Thyroid gland (tissue), 4 donors: Measurements from ENCODE around the gene TLE4. TPM values are rescaled to one million over a fixed set of nuclear protein-coding genes. Genes with fewer than 3 reads are reported as not detected.
A peak's percentile ranks its signal among the peaks of the same experiment; 100 is the strongest.

Experiments
- DNase-seq, 2 donors: peaks; one replicate each; pipeline ENCODE4 v3.0.0-alpha.2; 2019
- H3K27ac ChIP-seq, 3 donors: fragments of 200-600 bp; sonication (generic); 1 replicate in 2 of 3; 2 replicates in 1 of 3; pipeline ENCODE4 v1.5.1; 2016 to 2019; ENCODE audit warnings: mild to moderate bottlenecking in 1 of 3, moderate library complexity in 1 of 3
- H3K27me3 ChIP-seq: fragments of 200-600 bp; sonication (generic); one replicate; pipeline ENCODE4 v1.5.1; 2019
- H3K36me3 ChIP-seq, 2 donors: fragments of 200-600 bp; sonication (generic); one replicate each; pipeline ENCODE4 v1.5.1; 2016 to 2019
- H3K4me1 ChIP-seq, 2 donors: fragments of 200-600 bp; sonication (generic); one replicate each; pipeline ENCODE4 v1.5.1; 2017 to 2019
- H3K4me3 ChIP-seq, 3 donors: fragments of 200-600 bp; sonication (generic); replicated peaks in 1 of 3; 1 replicate in 2 of 3; 2 replicates in 1 of 3; pipeline ENCODE4 v1.5.1; 2016; ENCODE audit warnings: mild to moderate bottlenecking in 1 of 3
- H3K9me3 ChIP-seq: fragments of 200-600 bp; sonication (generic); one replicate; pipeline ENCODE4 v1.5.1; 2017
- CTCF ChIP-seq, 6 experiments: fragments of 200-600 bp in 3 of 6; fragments of 450-650 bp in 3 of 6; sonication (generic) in 3 of 6; IDR thresholded peaks; one replicate each; pipeline ENCODE4 v1.5.1; 2016 to 2019; ENCODE audit warnings: antibody characterized with exemption in 6 of 6, mild to moderate bottlenecking in 2 of 6, inconsistent platforms in 1 of 6, moderate library complexity in 1 of 6
- POLR2A ChIP-seq, 2 donors: fragments of 450-650 bp; IDR thresholded peaks; one replicate each; pipeline ENCODE4 v1.6.1; 2017; ENCODE audit warnings: antibody characterized with exemption in 2 of 2, mild to moderate bottlenecking in 2 of 2, moderate library complexity in 1 of 2
- WGBS, 2 donors: methylation state at CpG; one replicate each; pipeline ENCODE4 v1.1.5; 2017; 5-methylcytosine and 5-hydroxymethylcytosine counted together
- intact Hi-C: fragments of 100-400 bp; cut with DNase I; formaldehyde crosslinking; loops from one replicate; pipeline ENCODE4 v1.15.1; 2023
- total RNA-seq, 4 donors: library from RNA; depleted of rRNA; stranded (reverse); fragments of >200 nt; gene quantifications; one replicate each; pipeline ENCODE4 v1.2.3, GENCODE V29; 2016

Gene TLE4
- total RNA-seq, 4 donors from 2014 or later = 40.3 to 64.2 (median 52.8) TPM

GRCh38 chr9:79763671-79764285 lies 192.0 kb downstream of the TLE4 start:
- H3K36me3 ChIP-seq = no peaks in the 10 kb centered on the region
- no peak overlapping the region for H3K4me3 ChIP-seq
- DNase-seq = peak; percentile 73 to 76
- peaks cover 8 to 13% of the 10 kb centered on the region in 2 donors for H3K4me1 ChIP-seq
- no peaks in the 10 kb centered on the region for H3K9me3 ChIP-seq
- WGBS, 2 donors = 45 to 57% methylated on average over 6 of the region's 6 CpGs
- intact Hi-C loops = no loop called here
- no peak overlapping the region for H3K27ac ChIP-seq
- H3K27me3 ChIP-seq = no peaks in the 10 kb centered on the region
- no peak for TF ChIP-seq CTCF (IDR thresholded peaks at IDR 0.05)
- no peak for TF ChIP-seq POLR2A (IDR thresholded peaks at IDR 0.05)

GRCh38 chr9:79764374-79764773 lies 192.6 kb downstream of the TLE4 start:
- peak; percentile 79 for DNase-seq
- H3K36me3 ChIP-seq = no peaks in the 10 kb centered on the region
- whole genome bisulfite sequencing, 2 donors = 10 to 23% methylated on average over 3 of the region's 3 CpGs
- H3K9me3 ChIP-seq = no peaks in the 10 kb centered on the region
- TF ChIP-seq POLR2A (IDR thresholded peaks at IDR 0.05) (no peak), CTCF (IDR thresholded peaks at IDR 0.05) (no peak)
- no peak overlapping the region for H3K4me3 ChIP-seq
- no peaks in the 10 kb centered on the region for H3K27me3 ChIP-seq
- H3K4me1 ChIP-seq = peaks cover 8 to 13% of the 10 kb centered on the region in 2 donors
- H3K27ac ChIP-seq = peak overlapping the region in 1 of 3 donors; percentile 43
- intact Hi-C loops = no loop called here

- no peak for TF ChIP-seq CTCF (IDR thresholded peaks at IDR 0.05)
- no peak for TF ChIP-seq POLR2A (IDR thresholded peaks at IDR 0.05)
- Histone ChIP-seq H3K27me3 (no peaks in the 10 kb centered on the region), H3K36me3 (no peaks in the 10 kb centered on the region), H3K27ac (no peak overlapping the region), H3K9me3 (no peaks in the 10 kb centered on the region), H3K4me1 (peaks cover 8 to 13% of the 10 kb centered on the region in 2 donors), H3K4me3 (no peak overlapping the region)
- intact Hi-C loops = no loop called here
- DNase-seq = no peak
- WGBS, 2 donors = 92% methylated on average over 6 of the region's 6 CpGs
These were observed 193.7 kb downstream of the TLE4 start for GRCh38 chr9:79765466-79765865.

GRCh38 chr9:79766091-79766490 lies 194.3 kb downstream of the TLE4 start:
- H3K27ac ChIP-seq = no peak overlapping the region
- H3K4me3 ChIP-seq = no peak overlapping the region
- H3K36me3 ChIP-seq = no peaks in the 10 kb centered on the region
- H3K27me3 ChIP-seq = no peaks in the 10 kb centered on the region
- DNase-seq = no peak
- 96 to 97% methylated on average over 5 of the region's 5 CpGs for WGBS, 2 donors
- no peak for TF ChIP-seq POLR2A (IDR thresholded peaks at IDR 0.05)
- TF ChIP-seq CTCF (IDR thresholded peaks at IDR 0.05) = no peak
- peaks cover 8 to 13% of the 10 kb centered on the region in 2 donors for H3K4me1 ChIP-seq
- intact Hi-C loops = no loop called here
- no peaks in the 10 kb centered on the region for H3K9me3 ChIP-seq

- Histone ChIP-seq H3K9me3 (no peaks in the 10 kb centered on the region), H3K4me1 (peaks cover 8 to 13% of the 10 kb centered on the region in 2 donors), H3K27ac (no peak overlapping the region), H3K4me3 (no peak overlapping the region), H3K36me3 (no peaks in the 10 kb centered on the region), H3K27me3 (no peaks in the 10 kb centered on the region)
- WGBS, 2 donors = 41 to 46% methylated on average over 3 of the region's 3 CpGs
- intact Hi-C loops = no loop called here
- peak; percentile 51 to 54 for DNase-seq
- TF ChIP-seq POLR2A (IDR thresholded peaks at IDR 0.05) (no peak), CTCF (IDR thresholded peaks at IDR 0.05) (peak in 1 of 6 experiments; percentile 29)
These were observed 196.4 kb downstream of the TLE4 start for GRCh38 chr9:79768194-79768593.
